GM19468 (cell line): Measurements from ENCODE around the gene NEUROD2.
A peak's percentile ranks its signal among the peaks of the same experiment; 100 is the strongest.

ENCODE experiments used
- ATAC-seq: cut with Tn5 transposase; IDR thresholded peaks from one replicate; pipeline ENCODE4 v1.9.1; 2021; ENCODE audit warnings: mild to moderate bottlenecking, moderate library complexity, moderate number of reproducible peaks; ENCODE audit not compliant: unreplicated experiment; ENCODE audit errors: extremely low read depth

Gene NEUROD2

GRCh38 chr17:39607851-39608130, at the start of gene NEUROD2:
Gene NEUROD2, minus strand, starts transcription at chr17:39607920. Its CDS starts 1,321 bp downstream, at chr17:39606599.
- ATAC-seq: no peak

- ATAC-seq: no peak
Measured at GRCh38 chr17:39655105-39655504, 47.4 kb upstream of the NEUROD2 start.

- no peak for ATAC-seq
Measured at GRCh38 chr17:39653662-39654331, 46.1 kb upstream of the NEUROD2 start.

GRCh38 chr17:39653316-39653661, 45.6 kb upstream of the NEUROD2 start:
- ATAC-seq: no peak

- no peak for ATAC-seq
Measured at GRCh38 chr17:39652587-39653315, 45.0 kb upstream of the NEUROD2 start.

- ATAC-seq: no peak
Measured at GRCh38 chr17:39651923-39652586, 44.3 kb upstream of the NEUROD2 start.

GRCh38 chr17:39650121-39650579, 42.4 kb upstream of the NEUROD2 start:
- no peak for ATAC-seq

GRCh38 chr17:39648616-39649366, 41.1 kb upstream of the NEUROD2 start:
- ATAC-seq: no peak

GRCh38 chr17:39647256-39647655, 39.5 kb upstream of the NEUROD2 start:
- no peak for ATAC-seq

- ATAC-seq: no peak
Measured at GRCh38 chr17:39643271-39643670, 35.6 kb upstream of the NEUROD2 start.

GRCh38 chr17:39642291-39643074, 34.8 kb upstream of the NEUROD2 start:
- no peak for ATAC-seq

- ATAC-seq: no peak
Measured at GRCh38 chr17:39641883-39642282, 34.2 kb upstream of the NEUROD2 start.

GRCh38 chr17:39641097-39641496, 33.4 kb upstream of the NEUROD2 start:
- ATAC-seq: no peak

- no peak for ATAC-seq
Measured at GRCh38 chr17:39640591-39641031, 32.9 kb upstream of the NEUROD2 start.

GRCh38 chr17:39639566-39640458, 32.1 kb upstream of the NEUROD2 start:
- ATAC-seq: no peak

GRCh38 chr17:39639043-39639442, 31.3 kb upstream of the NEUROD2 start:
- no peak for ATAC-seq

- no peak for ATAC-seq
Measured at GRCh38 chr17:39638317-39638716, 30.6 kb upstream of the NEUROD2 start.

GRCh38 chr17:39636927-39637736, 29.4 kb upstream of the NEUROD2 start, which contains the start of gene STARD3:
Gene STARD3, plus strand, starts transcription at chr17:39637144. Its CDS starts 16,388 bp downstream, at chr17:39653532.
- peak; percentile 55 for ATAC-seq
